HG03175 (cell line): Measurements from ENCODE around the gene SERPINB2.
"Not testable (repeated sequence)": the region's sequence is repeated elsewhere in the genome, so short reads cannot be mapped to it uniquely, and the experiment has no call there.

ENCODE experiments used
- ATAC-seq: cut with Tn5 transposase; IDR thresholded peaks from one replicate; pipeline ENCODE4 v1.9.1; 2021; ENCODE audit warnings: mild to moderate bottlenecking, moderate library complexity; ENCODE audit not compliant: unreplicated experiment

Gene SERPINB2

GRCh38 chr18:63888470-63889190 is 1.1 kb downstream of the SERPINB2 start:
- no peak for ATAC-seq

- ATAC-seq = no peak
Measured at GRCh38 chr18:63889626-63890025, 2.1 kb downstream of the SERPINB2 start.

- no peak for ATAC-seq
Measured at GRCh38 chr18:63890237-63890949, 2.9 kb downstream of the SERPINB2 start.

- ATAC-seq = peak; percentile 83
Measured at GRCh38 chr18:63890950-63891304, 3.4 kb downstream of the SERPINB2 start.

- no peak for ATAC-seq
Measured at GRCh38 chr18:63892566-63892965, 5.1 kb downstream of the SERPINB2 start.

GRCh38 chr18:63894106-63894772 is 6.7 kb downstream of the SERPINB2 start:
- ATAC-seq = no peak

- no peak for ATAC-seq
Measured at GRCh38 chr18:63895190-63895589, 7.7 kb downstream of the SERPINB2 start.

- no peak for ATAC-seq
Measured at GRCh38 chr18:63897072-63897471, 9.6 kb downstream of the SERPINB2 start.

GRCh38 chr18:63899206-63899605 is 11.7 kb downstream of the SERPINB2 start:
- no peak for ATAC-seq

- no peak for ATAC-seq
Measured at GRCh38 chr18:63903851-63904570, 16.5 kb downstream of the SERPINB2 start.

GRCh38 chr18:63904694-63905093 is 17.2 kb downstream of the SERPINB2 start:
- ATAC-seq = no peak

GRCh38 chr18:63905361-63905760 is 17.9 kb downstream of the SERPINB2 start:
- no peak for ATAC-seq

- no peak for ATAC-seq
Measured at GRCh38 chr18:63906056-63906455, 18.6 kb downstream of the SERPINB2 start.

GRCh38 chr18:63907664-63908063 is 20.2 kb downstream of the SERPINB2 start, which contains the start of gene SERPINB10:
Gene SERPINB10 (plus strand): TSS chr18:63907958. CDS start chr18:63915511, 7,553 bp downstream.
- ATAC-seq = peak; percentile 55

GRCh38 chr18:63908858-63909257 is 21.4 kb downstream of the SERPINB2 start:
- no peak for ATAC-seq

- ATAC-seq = peak; percentile 67
Measured at GRCh38 chr18:63909870-63910269, 22.4 kb downstream of the SERPINB2 start.

GRCh38 chr18:63917817-63918216 is 30.3 kb downstream of the SERPINB2 start:
- no peak for ATAC-seq

- no peak for ATAC-seq
Measured at GRCh38 chr18:63922049-63922448, 34.5 kb downstream of the SERPINB2 start.

GRCh38 chr18:63924551-63924950 is 37.0 kb downstream of the SERPINB2 start:
- no peak for ATAC-seq

GRCh38 chr18:63928331-63928730 is 40.8 kb downstream of the SERPINB2 start:
- ATAC-seq = no peak

GRCh38 chr18:63929369-63929768 is 41.9 kb downstream of the SERPINB2 start:
- ATAC-seq = not testable (repeated sequence)
